GM12864 (cell line): ENCODE measurements around the gene PNRC2.
A peak's percentile ranks its signal among the peaks of the same experiment; 100 is the strongest.

Experiments used
- DNase-seq: peaks from one replicate; pipeline ENCODE4 v3.0.0-alpha.2; 2011; ENCODE audit warnings: low read depth
- H3K4me3 ChIP-seq: 2 replicates; pipeline ENCODE4 v1.5.1; 2011; ENCODE audit warnings: mild to moderate bottlenecking, low read depth, low read length, control low read depth
- TF ChIP-seq, protein P1 (sequence below): IDR thresholded peaks from 2 replicates; pipeline ENCODE4 v1.5.1; 2011; ENCODE audit warnings: low read depth, mild to moderate bottlenecking, moderate library complexity, low read length, control low read depth, inconsistent platforms; ENCODE audit errors: missing control alignments

PNRC2 gene

DNA sequence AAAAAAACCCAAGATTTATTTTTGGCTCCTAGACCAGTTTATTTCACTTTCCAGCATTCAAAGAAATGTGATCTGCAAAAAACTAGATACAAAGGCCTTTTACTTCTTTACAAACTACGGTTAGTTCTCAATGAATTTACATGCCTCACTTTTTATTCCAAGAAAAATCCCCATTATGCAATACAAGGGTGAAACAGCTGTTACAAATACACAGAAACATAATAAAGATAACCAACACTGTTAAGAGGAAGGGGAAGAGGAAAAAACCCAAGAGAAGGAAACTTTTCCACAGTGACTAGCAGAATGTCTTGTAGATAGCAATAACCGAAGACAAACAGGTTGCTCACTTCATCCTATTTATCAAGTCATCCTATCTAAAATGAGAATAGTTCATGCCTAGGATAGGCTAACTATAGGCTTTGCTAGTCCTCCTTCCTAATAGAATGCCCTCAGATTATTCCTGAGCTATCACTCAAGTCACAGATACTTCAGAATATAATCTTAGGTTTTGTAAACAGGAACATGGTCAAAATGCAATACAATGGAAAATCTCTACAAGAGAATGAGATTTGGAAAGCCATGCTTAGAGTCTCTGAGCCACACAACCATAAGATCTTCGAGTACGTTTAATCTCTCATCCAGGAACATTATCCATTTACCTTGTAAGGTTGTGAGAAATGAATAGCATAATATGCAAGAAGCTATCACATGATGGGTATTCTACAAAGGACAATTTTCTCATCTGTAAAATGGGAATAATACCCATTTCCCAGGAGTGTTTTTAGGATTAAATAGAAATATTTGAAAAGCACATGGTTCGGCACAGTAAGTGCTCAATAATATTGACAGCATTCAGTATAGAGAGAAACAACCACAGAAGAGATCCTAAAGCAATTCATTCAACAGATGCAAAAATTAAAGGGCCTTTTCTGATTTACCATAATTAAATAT lies 5.4 kb downstream of the PNRC2 start:
- DNase-seq: no peak
- H3K4me3 ChIP-seq: no peak overlapping the region; the same call in 1 of the 2 replicates

DNA sequence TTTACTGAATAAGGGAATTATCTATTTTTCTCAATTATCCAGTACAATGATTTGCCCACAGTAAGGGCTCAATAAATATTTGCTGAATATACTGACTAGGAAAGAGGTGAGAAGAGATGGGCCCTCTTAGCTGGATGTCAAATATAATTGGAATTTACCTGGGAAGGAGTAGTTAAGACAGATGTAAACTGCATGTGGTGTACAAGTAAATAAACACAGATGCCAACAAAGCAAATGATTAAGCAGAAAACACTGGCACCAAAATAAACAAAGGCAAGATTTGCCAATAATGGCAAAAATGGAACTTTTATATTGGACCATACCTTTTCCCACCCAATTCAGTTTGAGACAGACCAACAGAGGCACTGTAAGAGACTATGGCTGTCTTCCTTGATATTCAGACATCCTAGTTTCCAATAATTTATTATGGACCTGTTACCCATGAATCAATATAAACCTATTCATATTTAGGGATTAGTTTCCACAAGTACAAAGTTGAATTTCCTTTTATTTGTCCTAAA lies 7.4 kb downstream of the PNRC2 start:
- TF ChIP-seq, protein P1, sequence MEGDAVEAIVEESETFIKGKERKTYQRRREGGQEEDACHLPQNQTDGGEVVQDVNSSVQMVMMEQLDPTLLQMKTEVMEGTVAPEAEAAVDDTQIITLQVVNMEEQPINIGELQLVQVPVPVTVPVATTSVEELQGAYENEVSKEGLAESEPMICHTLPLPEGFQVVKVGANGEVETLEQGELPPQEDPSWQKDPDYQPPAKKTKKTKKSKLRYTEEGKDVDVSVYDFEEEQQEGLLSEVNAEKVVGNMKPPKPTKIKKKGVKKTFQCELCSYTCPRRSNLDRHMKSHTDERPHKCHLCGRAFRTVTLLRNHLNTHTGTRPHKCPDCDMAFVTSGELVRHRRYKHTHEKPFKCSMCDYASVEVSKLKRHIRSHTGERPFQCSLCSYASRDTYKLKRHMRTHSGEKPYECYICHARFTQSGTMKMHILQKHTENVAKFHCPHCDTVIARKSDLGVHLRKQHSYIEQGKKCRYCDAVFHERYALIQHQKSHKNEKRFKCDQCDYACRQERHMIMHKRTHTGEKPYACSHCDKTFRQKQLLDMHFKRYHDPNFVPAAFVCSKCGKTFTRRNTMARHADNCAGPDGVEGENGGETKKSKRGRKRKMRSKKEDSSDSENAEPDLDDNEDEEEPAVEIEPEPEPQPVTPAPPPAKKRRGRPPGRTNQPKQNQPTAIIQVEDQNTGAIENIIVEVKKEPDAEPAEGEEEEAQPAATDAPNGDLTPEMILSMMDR: no peak
- H3K4me3 ChIP-seq: no peak overlapping the region
- DNase-seq: no peak

More for the DNA sequence above, 5.4 kb downstream of the PNRC2 start:
- TF ChIP-seq, protein P1: no peak

DNA sequence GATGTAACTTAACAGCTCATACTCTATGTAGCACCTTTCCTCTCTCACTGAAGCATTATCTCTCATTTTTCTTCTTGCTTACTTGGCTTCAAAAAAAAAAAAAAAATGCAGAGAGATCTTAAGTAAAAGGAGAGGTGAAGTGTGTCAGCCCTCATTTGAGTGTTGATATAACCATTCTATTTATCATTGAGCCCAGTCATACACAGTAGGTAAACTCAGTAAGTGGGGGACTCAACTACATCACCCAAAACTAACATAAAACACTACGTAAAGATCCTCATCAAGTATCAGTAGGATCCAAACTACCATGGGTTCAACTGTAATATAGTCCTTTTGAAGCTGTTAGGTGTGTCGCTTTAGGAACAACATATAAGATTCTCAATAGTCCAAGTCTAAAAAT lies 8.2 kb downstream of the PNRC2 start:
- no peak for DNase-seq
- H3K4me3 ChIP-seq: no peak overlapping the region
- TF ChIP-seq, protein P1: no peak

DNA sequence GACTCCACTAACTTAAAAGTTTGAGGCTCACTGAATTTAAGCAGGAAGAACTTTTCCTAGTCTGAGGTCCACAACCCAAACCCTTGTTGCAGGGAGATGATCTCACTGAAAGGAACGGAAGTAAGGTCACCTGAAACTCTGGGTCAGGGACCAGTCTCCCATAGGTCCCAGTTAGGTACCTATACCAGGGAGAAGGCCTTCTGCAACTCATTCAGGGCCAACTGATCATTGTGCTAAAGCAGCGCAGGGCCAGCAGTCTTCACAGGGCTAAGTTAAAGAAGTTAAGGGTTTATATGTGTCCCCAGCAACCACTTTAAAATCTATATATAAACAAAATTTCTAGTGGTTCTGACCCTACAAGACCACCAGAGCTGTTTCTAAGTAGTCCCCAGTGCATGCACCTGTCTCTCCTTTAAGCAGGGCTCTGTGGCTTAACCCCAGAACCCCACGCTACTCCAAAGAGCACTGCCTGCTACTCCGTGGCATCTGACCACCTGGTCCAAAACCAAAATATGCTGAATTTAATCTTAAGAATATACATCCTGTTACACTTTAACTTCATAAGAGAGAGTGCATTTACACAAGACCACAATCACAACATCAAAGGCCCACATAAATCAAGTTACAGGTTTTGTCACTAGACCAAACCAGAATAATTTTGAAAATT lies 17.7 kb downstream of the PNRC2 start:
- TF ChIP-seq, protein P1: no peak
- no peak for DNase-seq
- peak overlapping the region; percentile 15 for H3K4me3 ChIP-seq

DNA sequence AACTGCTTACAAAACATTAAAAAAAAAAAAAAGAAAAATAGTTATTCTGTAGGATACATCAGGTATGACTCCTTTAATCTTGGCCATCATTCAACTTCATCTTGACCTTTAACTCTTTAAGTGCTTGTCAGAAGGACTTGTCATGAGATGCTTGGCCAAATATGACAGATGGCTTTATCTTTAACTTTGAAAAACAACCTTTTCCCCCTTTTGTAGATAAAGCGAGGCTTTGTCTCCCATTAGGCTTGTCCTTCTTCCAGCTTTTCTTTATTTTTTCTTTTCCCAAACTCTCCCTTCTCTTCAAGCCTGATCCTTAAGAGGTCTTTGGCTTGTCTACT lies 18.2 kb downstream of the PNRC2 start:
- peak overlapping the region; percentile 15; the same call in 1 of the 2 replicates for H3K4me3 ChIP-seq
- TF ChIP-seq, protein P1: no peak
- DNase-seq: no peak

DNA sequence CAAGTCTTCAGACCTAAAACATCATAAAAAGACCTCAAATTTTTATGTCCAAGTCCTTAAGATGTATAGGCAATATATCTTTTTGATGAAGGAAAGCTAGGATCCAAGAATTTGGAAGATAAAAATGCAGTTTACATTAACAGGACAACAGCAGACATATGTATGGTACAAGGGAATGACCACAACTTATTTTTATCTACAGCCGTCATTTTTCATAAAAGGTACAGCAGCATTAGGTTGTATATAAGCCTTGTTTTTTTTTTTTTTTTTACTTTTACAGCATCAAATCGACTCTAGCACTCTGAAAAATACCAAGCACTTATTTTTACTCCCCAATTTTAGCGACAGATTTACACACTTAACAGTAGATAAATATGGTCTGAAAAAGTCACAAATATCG lies 19.2 kb downstream of the PNRC2 start:
- no peak for DNase-seq
- TF ChIP-seq, protein P1: no peak
- peak overlapping the region; percentile 90 for H3K4me3 ChIP-seq
